Erythroblast (primary cell): ENCODE data around the gene CLN5.

Experiments
- GATA1 ChIP-seq: IDR thresholded peaks from 2 replicates; pipeline ENCODE4 v1.6.1; 2011; ENCODE audit warnings: low read depth, mild to moderate bottlenecking, control low read depth, low read length, moderate library complexity
- POLR2A ChIP-seq: IDR thresholded peaks from 2 replicates; pipeline ENCODE4 v1.6.1; 2011; ENCODE audit warnings: mild to moderate bottlenecking, low read length

DNA sequence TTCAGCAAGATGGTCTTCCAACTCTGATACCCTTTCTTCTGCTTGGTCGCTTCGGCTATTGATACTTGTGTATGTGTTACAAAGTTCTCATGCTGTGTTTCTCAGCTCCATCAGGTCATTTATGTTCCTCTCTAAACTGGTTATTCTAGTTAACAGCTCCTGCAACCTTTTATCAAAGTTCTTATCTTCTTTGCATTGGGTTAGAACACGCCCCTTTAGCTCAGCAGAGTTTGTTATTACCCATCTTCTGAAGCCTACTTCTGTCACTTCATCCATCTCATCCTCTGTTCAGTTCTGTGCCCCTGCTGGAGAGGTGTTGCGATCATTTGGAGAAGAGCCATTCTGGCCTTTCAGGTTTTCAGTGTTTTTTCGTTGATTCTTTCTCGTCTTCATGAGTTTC lies 24.9 kb upstream of the CLN5 start:
- TF ChIP-seq POLR2A (no peak), GATA1 (no peak)
